DND-41 (cell line): ENCODE data around the gene YBX1.

Experiments used
- CTCF ChIP-seq: IDR thresholded peaks from 2 replicates; pipeline ENCODE4 v1.5.1; 2012; ENCODE audit warnings: borderline replicate concordance, low read length, moderate library complexity, mild to moderate bottlenecking; ENCODE audit not compliant: poor library complexity, severe bottlenecking; ENCODE audit errors: extremely low read depth
- EZH2 ChIP-seq: IDR thresholded peaks from 3 replicates; pipeline ENCODE4 v1.6.1; 2012; ENCODE audit warnings: borderline replicate concordance, low read depth, mild to moderate bottlenecking, moderate library complexity, low read length, inconsistent platforms; ENCODE audit not compliant: severe bottlenecking

DNA sequence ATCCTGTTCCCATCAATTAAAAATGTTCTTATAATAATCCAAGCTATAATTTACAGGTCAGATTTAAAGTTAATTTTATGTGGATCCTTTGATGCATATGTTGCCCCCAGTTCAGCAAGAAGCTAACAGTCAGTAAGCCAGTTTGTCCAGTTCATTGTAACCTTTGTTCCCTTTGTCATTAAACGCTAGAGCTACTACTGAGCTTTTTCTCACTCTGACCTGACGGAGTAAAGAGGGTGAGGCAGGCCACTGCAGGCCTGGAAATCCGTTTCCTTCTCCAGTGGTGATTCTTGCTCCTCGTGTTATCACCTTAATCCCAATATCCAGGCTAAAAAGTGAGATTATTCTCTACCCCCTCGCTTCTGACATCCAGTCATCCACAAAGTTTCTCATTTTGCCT is 10.2 kb downstream of the YBX1 start:
- no peak for TF ChIP-seq CTCF
- TF ChIP-seq EZH2: no peak
